WTC11 (cell line): ENCODE measurements around the gene CPNE5. TPM values are rescaled to one million over a fixed set of nuclear protein-coding genes. Genes with fewer than 3 reads are reported as not detected.

Experiments
- ATAC-seq: fragments of 200-7000 bp; cut with Tn5 transposase; 2 replicates; pipeline ENCODE4 v1.10.0; 2021; ENCODE audit warnings: mild to moderate bottlenecking, moderate library complexity
- CTCF ChIA-PET: fragments of 300-600 bp; sonication (Branson Sonifier 250); formaldehyde crosslinking; loops from one replicate; lab custom pipeline; 2021; ENCODE audit warnings: antibody characterized with exemption; lab: Charles Lee
- POLR2A ChIA-PET: fragments of 350-600 bp; sonication (Branson Sonifier 250); formaldehyde crosslinking; loops from one replicate; lab custom pipeline; 2021; ENCODE audit warnings: antibody characterized with exemption; lab: Charles Lee
- DNase-seq: peaks from one replicate; pipeline ENCODE4 v3.0.0; 2021; ENCODE audit warnings: low spot score
- H3K27ac Mint-ChIP-seq: 2 replicates; pipeline ENCODE4 v1.8.0; 2021; ENCODE audit warnings: mixed read lengths
- H3K27me3 Mint-ChIP-seq: 2 replicates; pipeline ENCODE4 v1.8.0; 2021; ENCODE audit warnings: low read depth, mild to moderate bottlenecking, moderate library complexity, mixed read lengths
- H3K36me3 Mint-ChIP-seq: 2 replicates; pipeline ENCODE4 v1.8.0; 2021; ENCODE audit warnings: mixed read lengths
- H3K4me1 Mint-ChIP-seq: 2 replicates; pipeline ENCODE4 v1.8.0; 2022; ENCODE audit warnings: mixed read lengths
- H3K4me3 Mint-ChIP-seq: 2 replicates; pipeline ENCODE4 v1.8.0; 2021; ENCODE audit warnings: mild to moderate bottlenecking, moderate library complexity, mixed read lengths
- H3K9me3 Mint-ChIP-seq: 2 replicates; pipeline ENCODE4 v1.8.0; 2021; ENCODE audit warnings: mixed read lengths
- AFF4 ChIP-seq: sonication (generic); formaldehyde crosslinking; IDR thresholded peaks from 2 replicates; pipeline ENCODE4 v1.8.1; 2023; ENCODE audit warnings: mild to moderate bottlenecking, missing genetic modification reagents, borderline replicate concordance
- EMX1 ChIP-seq: fragments of 250-450 bp; sonication (Bioruptor Pico); IDR thresholded peaks from 2 replicates; pipeline ENCODE4 v1.8.0; 2021; ENCODE audit warnings: mild to moderate bottlenecking
- FOXJ3 ChIP-seq: sonication (generic); formaldehyde crosslinking; IDR thresholded peaks from 2 replicates; pipeline ENCODE4 v1.9.0; 2021; ENCODE audit warnings: missing genetic modification reagents, mild to moderate bottlenecking, borderline replicate concordance
- FOXK1 ChIP-seq: sonication (generic); formaldehyde crosslinking; IDR thresholded peaks from 2 replicates; pipeline ENCODE4 v1.8.0; 2022; ENCODE audit warnings: mild to moderate bottlenecking, moderate library complexity, missing genetic modification reagents
- GRHL2 ChIP-seq: fragments of 250-450 bp; sonication (Bioruptor Pico); IDR thresholded peaks from 2 replicates; pipeline ENCODE4 v1.8.0; 2022; ENCODE audit warnings: mild to moderate bottlenecking, moderate library complexity; ENCODE audit not compliant: insufficient replicate concordance, severe bottlenecking
- JUN ChIP-seq: sonication (generic); formaldehyde crosslinking; IDR thresholded peaks from 2 replicates; pipeline ENCODE4 v1.8.0; 2023; ENCODE audit warnings: mild to moderate bottlenecking, missing genetic modification reagents
- KAT7 ChIP-seq: sonication (generic); formaldehyde crosslinking; IDR thresholded peaks from 2 replicates; pipeline ENCODE4 v1.8.1; 2023; ENCODE audit warnings: missing genetic modification reagents, mild to moderate bottlenecking, borderline replicate concordance
- NFYB ChIP-seq: sonication (generic); formaldehyde crosslinking; conservative IDR thresholded peaks from 2 replicates; pipeline ENCODE4 v1.8.0; 2022; ENCODE audit warnings: low read depth, missing genetic modification reagents
- NR1H2 ChIP-seq: sonication (generic); formaldehyde crosslinking; IDR thresholded peaks from 2 replicates; pipeline ENCODE4 v1.9.0; 2021; ENCODE audit warnings: mild to moderate bottlenecking, moderate library complexity, missing genetic modification reagents
- USF1 ChIP-seq: sonication (generic); formaldehyde crosslinking; IDR thresholded peaks from 2 replicates; pipeline ENCODE4 v1.8.0; 2022; ENCODE audit warnings: mild to moderate bottlenecking, missing genetic modification reagents
- ZBTB21 ChIP-seq: sonication (generic); formaldehyde crosslinking; IDR thresholded peaks from 2 replicates; pipeline ENCODE4 v1.8.1; 2023; ENCODE audit warnings: mild to moderate bottlenecking, missing genetic modification reagents, borderline replicate concordance
- ZNF281 ChIP-seq: sonication (generic); formaldehyde crosslinking; IDR thresholded peaks from 2 replicates; pipeline ENCODE4 v1.8.0; 2023; ENCODE audit warnings: mild to moderate bottlenecking, missing genetic modification reagents
- ZNF416 ChIP-seq: fragments of 250-450 bp; sonication (Bioruptor Pico); IDR thresholded peaks from 2 replicates; pipeline ENCODE4 v1.9.0; 2021; ENCODE audit warnings: mild to moderate bottlenecking, inconsistent platforms
- ZNF423 ChIP-seq: fragments of 250-450 bp; sonication (Bioruptor Pico); IDR thresholded peaks from 2 replicates; pipeline ENCODE4 v2.1.2; 2022; ENCODE audit warnings: mild to moderate bottlenecking, moderate library complexity
- ZNF532 ChIP-seq: fragments of 250-450 bp; sonication (Bioruptor Pico); IDR thresholded peaks from 2 replicates; pipeline ENCODE4 v1.9.0; 2021; ENCODE audit warnings: mild to moderate bottlenecking, borderline replicate concordance
- ZNF671 ChIP-seq: fragments of 250-450 bp; sonication (Bioruptor Pico); IDR thresholded peaks from 2 replicates; pipeline ENCODE4 v1.8.0; 2021; ENCODE audit warnings: mild to moderate bottlenecking
- total RNA-seq: library from RNA; stranded (reverse); gene quantifications from 3 replicates; pipeline ENCODE4 v1.2.3, GENCODE V29; 2021
- TF ChIP-seq, protein P1 (sequence below): sonication (generic); formaldehyde crosslinking; IDR thresholded peaks from 2 replicates; pipeline ENCODE4 v1.8.0; 2023; ENCODE audit warnings: missing genetic modification reagents

Gene CPNE5
- total RNA-seq, 1 experiment from 2014 or later, result 0.44 TPM

DNA sequence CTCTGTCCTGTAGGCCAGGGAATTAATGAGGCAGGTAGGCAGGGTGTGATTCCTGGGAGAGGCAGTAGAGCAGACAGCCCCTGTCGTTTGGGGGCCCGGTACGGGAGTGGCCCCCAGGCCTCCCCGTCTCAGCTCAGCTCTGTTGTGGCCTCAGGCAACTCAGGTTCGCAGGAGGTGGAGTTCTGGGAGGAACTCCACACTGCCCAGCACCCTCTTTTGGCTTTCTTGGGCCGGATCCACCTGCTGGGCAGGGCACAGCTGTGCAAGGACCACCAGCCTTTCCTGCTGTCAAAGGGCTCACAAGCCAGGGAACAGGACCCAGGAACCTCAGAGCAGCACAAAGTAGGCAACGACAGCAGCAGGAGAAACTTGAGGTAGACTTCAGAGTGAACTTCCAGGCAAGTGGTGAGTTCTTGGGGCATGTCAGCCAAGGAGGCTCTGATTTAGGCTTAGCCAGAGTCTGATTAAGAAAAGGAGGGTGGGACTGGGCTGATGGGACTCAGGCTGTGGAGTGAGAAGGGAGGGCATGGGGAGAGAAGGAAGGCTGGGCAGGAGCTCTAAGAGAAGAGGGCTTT lies 104.7 kb downstream of the CPNE5 start:
- no peak overlapping the region for H3K4me3 Mint-ChIP-seq
- TF ChIP-seq USF1 (CRISPR knock-in tag), result no peak
- TF ChIP-seq NR1H2 (CRISPR knock-in tag), result no peak
- no peak for TF ChIP-seq ZNF281 (CRISPR knock-in tag)
- TF ChIP-seq GRHL2 (CRISPR knock-in tag), result no peak
- TF ChIP-seq ZNF671 (CRISPR knock-in tag), result no peak
- TF ChIP-seq, protein P1, sequence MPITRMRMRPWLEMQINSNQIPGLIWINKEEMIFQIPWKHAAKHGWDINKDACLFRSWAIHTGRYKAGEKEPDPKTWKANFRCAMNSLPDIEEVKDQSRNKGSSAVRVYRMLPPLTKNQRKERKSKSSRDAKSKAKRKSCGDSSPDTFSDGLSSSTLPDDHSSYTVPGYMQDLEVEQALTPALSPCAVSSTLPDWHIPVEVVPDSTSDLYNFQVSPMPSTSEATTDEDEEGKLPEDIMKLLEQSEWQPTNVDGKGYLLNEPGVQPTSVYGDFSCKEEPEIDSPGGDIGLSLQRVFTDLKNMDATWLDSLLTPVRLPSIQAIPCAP (CRISPR knock-in tag), result no peak
- no peak for TF ChIP-seq ZNF416 (CRISPR knock-in tag)
- TF ChIP-seq EMX1 (CRISPR knock-in tag), result no peak
- no peak for TF ChIP-seq ZBTB21 (CRISPR knock-in tag)
- TF ChIP-seq JUN (CRISPR knock-in tag), result no peak
- no peak for TF ChIP-seq FOXK1
- no peak for TF ChIP-seq FOXJ3 (CRISPR knock-in tag)
- TF ChIP-seq NFYB (CRISPR knock-in tag), result no peak
- TF ChIP-seq ZNF532 (CRISPR knock-in tag), result no peak
- no peak for TF ChIP-seq ZNF423
- ChIA-PET POLR2A (interaction anchor here (0.6 kb wide), 1 partner anchor 22 kb away, joined by 3 read pairs; no protein-coding TSS in a partner anchor), CTCF (interaction anchor here (1.0 to 2.3 kb wide), 8 partner anchors 10 to 151 kb away, joined by 3 to 16 read pairs (median 3); partner anchors contain the start of gene C6orf89)
- H3K36me3 Mint-ChIP-seq, result no peaks in the 10 kb centered on the region
- no peak overlapping the region for H3K27ac Mint-ChIP-seq
- peaks cover 16% of the 10 kb centered on the region for H3K4me1 Mint-ChIP-seq
- no peaks in the 10 kb centered on the region for H3K9me3 Mint-ChIP-seq
- no peaks in the 10 kb centered on the region for H3K27me3 Mint-ChIP-seq
- ATAC-seq, result no peak
- DNase-seq, result no peak

- ChIA-PET CTCF (interaction anchor here (1.7 kb wide), 1 partner anchor 118 kb away, joined by 4 read pairs; no protein-coding TSS in a partner anchor), POLR2A (no interaction called here)
- Mint-ChIP-seq H3K27ac (no peak overlapping the region), H3K9me3 (no peaks in the 10 kb centered on the region), H3K27me3 (peaks cover 1% of the 10 kb centered on the region; the same call in 1 of the 2 replicates), H3K4me1 (peaks cover 16% of the 10 kb centered on the region), H3K4me3 (no peak overlapping the region), H3K36me3 (no peaks in the 10 kb centered on the region)
- ATAC-seq, result no peak
- no peak for DNase-seq
- TF ChIP-seq ZNF532 (CRISPR knock-in tag) (no peak), AFF4 (CRISPR knock-in tag) (no peak), GRHL2 (CRISPR knock-in tag) (no peak), KAT7 (CRISPR knock-in tag) (no peak)
Measured at GRCh38 chr6:36733300-36733699, 105.9 kb downstream of the CPNE5 start.
